Activated CD4-positive, alpha-beta T cell treated with anti-CD3 and anti-CD28 coated beads, Interleukin-2, Interleukin-6, amounts not matched to agents 100 ng/mL and 50 ng/mL, durations not matched to agents 16 hours and 8 hours (primary cell): ENCODE measurements around the gene PKMYT1.

Experiments
- DNase-seq: peaks from one replicate; pipeline ENCODE4 v3.0.0-alpha.2; 2020

Gene PKMYT1

DNA sequence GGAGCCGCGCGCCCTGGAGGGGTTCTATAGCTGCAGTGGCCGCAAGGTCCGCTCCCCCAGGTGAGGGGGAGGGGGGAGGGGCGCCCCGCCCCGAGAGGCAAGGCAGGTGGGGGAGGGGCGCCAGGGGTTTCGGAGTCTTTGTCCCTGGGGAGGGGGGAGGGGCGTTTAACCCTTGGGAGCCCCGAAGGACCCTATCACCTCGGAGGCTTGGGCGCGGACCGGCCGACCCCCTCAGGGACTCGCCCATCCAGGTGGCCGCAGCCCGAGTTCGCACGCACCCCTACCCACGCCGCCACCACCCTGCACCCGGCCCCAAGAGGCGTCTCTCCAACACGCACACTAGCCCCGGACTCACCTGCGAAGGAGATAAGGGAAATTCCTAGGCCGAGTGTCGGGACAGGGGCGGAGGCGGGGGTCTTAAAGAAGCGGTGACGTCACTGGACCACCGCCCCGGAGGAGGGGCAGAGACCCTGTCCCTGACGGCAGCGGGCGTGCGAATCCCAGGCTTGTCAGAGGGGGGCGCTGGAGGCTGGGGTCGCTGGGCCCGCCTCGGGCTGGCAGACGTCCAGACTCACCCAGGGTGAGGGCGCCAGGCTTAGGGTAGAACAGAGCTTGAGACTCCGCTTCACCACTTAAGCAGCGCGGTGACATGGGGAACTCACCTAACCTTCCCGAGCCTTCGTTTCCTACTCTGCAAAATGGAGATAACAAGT is 37.7 kb upstream of the PKMYT1 start, which contains the start of gene CLDN6:
Gene CLDN6 (minus strand): TSS at position 390 of the 713 bp plus-strand sequence. CDS start 2,162 bp downstream, outside the sequence.
- peak; percentile 38 for DNase-seq

DNA sequence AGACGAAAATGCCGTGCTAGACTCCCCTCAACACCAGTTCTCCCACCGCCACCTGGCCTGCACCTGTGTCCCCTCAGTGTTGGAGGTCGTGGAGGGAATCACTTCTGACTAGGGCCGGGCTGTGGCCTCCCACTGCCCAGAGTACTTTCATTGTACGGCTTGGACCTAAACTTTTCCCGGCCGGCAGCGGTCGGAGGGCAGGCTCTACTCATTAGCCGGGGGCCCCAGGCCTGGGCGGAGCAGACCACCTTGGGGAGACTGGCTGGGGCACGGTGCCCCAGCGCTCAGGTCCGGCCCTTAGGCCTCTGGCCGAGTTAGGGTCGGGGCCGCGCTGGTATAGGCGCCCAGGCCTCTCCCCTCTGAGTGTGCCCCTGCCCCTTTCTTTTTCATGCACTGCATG is 37.1 kb upstream of the PKMYT1 start:
- DNase-seq = no peak

DNA sequence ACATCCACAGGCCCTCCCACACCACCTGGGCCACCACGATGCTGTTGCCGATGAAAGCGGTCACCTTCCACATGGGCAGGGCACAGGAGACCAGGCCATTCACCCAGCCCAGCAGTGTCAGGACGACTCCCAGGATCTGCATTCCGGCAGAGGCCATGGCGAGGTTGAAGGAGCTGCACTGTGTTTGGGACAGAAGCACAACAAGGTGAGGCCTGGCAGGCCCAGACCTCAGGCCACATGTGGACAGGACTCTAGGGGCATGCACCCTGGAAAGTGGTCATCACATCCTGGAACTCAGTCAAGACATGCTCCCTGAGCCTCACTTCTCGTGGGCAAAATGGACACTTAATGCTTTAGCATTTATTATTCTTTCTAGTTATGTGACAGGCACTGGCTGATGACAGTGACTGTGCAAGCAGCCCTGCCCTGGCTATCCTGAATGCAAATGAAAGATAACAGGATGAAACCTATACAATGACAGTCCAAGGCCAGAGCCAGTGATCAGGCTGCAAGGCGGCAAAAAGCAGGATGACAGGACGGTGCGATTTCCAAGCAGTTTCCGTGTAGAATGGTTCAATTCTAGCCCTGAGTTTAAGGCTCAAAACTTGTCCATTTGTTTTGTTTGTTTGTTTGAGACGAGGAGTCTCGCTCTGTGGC is 35.7 kb upstream of the PKMYT1 start:
- DNase-seq = no peak

DNA sequence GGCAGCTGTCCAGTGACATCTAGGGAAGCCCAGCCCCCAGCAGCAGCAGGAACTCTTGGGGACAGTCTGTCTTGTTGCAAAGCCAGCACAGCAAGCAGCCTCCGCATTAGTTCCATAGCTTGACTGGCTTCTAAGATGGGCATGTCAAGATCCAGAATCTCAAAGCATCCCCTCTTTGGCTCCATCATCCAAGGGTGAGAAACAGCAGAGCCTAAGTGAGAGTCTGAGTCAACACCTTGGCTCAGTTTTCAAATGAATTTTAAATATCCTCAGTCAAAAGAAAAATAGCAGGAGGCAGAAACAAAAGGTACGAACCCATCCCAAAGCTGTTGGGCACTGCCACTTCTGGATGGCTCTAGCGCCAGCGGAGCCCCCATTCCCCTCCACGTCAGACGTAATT is 34.7 kb upstream of the PKMYT1 start:
- no peak for DNase-seq

DNA sequence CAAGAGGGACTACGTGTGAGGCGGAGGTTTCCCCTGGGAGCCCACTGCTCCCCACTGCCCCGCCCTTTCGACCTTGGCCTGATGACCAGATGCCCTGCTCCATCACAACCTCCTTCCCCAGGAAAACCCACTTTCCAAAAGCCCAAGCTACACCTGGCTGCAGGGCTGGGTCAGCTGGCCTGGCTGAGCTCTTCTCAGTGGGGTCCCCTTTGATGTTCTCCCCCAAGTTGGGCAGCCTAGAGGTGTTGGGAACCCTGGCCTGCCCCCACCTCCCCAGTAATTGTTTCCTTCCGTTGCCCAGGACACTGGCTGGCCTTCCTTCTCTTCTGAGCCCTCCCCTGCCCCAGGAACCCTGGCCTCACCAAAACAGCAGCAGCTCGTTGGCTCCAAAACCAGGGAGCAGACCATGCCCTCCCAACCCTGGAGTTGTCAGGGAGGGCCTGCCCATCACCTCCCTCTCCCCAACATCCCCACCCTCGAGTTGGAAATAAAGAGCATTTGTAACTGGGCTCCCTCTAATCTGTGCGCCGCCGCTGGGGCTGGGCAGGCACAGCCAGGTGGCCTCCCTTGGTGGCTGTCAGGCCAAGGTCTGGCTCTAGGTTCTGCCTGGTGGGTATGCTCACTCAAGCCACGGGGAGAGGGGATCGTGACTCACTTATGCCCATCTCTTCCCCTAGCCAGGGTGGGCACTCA is 33.9 kb upstream of the PKMYT1 start:
- DNase-seq = no peak

DNA sequence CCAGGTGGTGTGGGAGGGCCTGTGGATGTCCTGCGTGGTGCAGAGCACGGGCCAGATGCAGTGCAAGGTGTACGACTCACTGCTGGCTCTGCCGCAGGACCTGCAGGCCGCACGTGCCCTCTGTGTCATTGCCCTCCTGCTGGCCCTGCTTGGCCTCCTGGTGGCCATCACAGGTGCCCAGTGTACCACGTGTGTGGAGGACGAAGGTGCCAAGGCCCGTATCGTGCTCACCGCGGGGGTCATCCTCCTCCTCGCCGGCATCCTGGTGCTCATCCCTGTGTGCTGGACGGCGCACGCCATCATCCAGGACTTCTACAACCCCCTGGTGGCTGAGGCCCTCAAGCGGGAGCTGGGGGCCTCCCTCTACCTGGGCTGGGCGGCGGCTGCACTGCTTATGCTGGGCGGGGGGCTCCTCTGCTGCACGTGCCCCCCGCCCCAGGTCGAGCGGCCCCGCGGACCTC is 33.3 kb upstream of the PKMYT1 start:
- DNase-seq = no peak

DNA sequence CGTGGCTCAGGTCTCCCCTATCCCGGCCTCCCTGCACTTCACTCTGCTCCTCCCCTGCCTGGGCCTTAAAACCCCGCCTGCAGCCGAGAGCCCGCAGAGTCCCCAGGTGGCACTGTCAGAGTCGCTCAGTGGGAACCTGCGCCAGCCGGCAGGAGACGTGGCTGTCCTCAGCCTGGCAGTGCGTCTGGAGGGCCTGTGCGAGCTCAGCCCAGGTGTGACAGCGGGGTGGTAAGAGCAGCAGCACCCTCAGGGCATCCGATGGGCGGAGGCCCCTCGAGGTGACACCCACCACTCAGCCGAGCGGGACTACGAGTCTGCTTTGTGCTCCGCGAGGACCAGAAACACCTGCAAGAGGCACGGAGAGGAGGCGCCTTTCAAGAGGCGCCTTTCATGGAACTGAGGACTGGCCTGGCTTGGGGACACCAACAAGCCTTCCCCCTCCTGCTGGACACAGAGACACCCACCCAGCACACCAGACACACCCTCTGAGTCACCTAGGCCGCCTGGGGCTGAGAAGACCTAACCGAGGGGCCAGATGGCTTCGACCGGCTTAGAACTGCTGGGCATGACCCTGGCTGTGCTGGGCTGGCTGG is 32.7 kb upstream of the PKMYT1 start, which contains the start of gene CLDN9:
Gene CLDN9 (plus strand): TSS at position 96 of the 593 bp plus-strand sequence. CDS start 440 bp downstream, at position 536.
- no peak for DNase-seq

DNA sequence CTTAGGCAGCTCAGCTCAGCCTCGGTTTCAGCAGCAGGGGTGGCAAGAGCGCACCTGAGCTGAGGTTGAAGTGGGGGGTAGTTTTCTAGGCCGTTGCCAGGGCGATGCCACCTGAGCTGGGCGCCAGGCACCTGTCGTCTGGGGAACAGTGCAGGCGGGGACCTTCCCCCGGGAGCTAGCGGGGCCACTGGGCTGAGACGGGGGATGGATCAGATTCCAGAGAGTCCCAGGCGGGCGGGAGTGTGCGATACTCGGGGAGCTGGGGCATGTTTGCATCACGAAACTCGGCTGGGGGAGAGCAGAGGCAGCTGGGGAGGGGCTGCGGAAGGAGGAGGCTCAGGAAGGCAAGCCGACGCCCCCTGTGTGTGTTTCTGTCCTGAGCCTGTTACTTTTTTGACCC is 32.0 kb upstream of the PKMYT1 start:
- DNase-seq = no peak

DNA sequence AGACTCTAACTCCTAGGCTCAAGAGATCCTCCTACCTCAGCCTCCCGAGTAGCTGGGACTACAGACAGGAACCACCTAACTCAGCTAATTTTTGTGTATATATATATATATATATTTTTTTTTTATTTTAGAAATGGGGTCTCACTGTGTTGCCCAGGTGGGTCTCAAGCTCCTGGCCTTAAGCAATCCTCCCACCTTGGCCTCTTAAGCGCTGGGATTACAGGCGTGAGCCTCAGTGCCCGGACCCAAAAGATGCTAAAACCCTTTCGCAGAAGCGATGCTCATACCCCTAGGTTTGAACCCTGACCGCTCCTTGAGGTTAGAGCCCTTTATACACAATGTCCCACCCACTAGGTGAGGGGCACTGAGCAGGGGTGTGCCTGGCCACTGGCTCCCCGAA is 30.3 kb upstream of the PKMYT1 start:
- DNase-seq = no peak

DNA sequence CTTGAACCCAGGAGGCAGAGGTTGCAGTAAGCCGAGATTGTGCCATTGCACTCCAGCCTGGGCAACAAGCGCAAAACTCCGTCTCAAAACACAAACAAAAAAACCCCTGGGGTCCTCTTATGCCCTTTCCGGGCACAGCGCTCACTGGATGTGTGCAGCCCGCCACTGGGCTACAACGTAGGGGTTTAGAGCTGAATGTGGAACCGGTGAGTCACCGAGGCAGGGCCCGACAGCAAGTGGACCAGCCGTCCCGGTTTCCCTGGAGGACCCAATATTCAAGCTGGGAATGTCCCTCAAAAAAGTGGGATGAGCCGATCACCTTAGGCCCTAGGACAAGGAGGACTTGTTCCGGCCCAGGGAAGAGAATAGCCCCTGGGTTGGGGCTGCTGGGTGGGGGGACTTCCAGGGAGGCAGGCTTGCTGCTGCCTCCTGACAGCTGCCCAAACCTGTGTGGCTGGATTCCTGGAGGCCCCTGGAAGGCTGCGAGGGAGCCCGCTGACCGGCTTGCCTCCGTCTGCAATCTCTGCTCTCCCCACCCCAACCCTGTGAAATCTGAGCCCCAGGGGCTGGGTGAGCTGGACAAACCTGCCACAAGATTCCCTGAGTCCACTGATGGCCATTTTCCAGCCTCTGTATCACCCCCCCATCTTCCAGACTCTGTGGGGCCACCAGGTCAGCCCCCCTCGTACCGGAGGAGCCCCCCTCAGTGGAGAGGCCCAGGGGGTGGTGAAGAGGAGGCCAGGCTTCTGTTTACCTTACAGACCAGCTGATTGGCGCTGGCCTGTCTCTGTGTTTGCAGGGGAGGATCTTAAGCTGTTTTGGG is 29.5 kb upstream of the PKMYT1 start:
- no peak for DNase-seq

DNA sequence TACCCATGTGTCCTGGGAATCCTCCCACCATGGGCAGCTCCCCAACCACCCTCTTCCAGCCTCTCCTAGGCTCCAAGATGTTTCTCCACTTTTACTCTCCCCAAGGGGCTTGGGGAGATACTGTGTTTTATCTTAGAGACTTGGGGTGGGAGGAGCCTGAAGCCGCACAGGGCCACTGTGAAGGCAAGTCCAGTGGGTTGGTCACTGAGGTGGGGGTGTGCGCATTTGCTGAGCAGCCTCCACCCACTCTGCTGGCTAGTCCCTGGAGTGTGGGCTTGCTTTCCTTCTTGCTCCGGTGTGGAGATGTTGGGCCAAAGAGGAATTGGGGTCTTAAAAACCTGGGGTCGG is 28.4 kb upstream of the PKMYT1 start:
- DNase-seq = no peak

DNA sequence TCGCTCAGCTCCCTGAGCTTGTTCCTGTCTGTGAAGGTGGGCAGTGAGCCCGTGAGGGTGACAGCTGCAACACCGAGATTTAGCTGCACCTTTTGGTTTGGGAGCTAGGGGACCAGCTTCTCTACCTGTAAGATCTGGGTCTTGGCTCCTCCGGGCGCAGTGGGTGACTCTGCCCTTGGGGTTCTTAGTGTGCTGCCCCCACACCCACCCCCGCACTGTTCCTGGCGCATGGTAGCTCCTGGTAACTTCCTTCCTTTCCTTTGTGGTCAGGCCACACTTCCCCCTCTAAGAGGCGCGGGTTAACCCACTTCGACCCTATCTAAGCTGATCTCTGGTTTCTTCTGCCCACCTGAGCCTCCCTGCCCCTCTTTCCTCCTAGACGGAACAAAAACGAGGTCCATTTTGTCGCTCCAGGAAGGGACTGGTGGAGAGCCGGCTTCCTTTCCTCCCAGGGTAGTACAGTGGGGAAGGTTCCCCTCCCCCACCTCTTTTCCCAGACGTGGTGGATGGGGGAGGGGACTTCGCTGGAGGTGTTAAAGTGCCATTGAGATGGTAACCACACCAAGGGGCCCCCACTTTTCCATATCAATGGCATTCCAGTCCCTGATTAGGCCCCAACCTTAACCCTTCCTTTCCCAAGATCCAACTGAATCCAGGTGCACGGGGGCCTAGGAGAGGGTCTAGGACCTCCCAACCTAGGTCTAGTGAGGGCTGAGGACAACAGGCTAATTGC is 27.9 kb upstream of the PKMYT1 start:
- peak; percentile 4 for DNase-seq

DNA sequence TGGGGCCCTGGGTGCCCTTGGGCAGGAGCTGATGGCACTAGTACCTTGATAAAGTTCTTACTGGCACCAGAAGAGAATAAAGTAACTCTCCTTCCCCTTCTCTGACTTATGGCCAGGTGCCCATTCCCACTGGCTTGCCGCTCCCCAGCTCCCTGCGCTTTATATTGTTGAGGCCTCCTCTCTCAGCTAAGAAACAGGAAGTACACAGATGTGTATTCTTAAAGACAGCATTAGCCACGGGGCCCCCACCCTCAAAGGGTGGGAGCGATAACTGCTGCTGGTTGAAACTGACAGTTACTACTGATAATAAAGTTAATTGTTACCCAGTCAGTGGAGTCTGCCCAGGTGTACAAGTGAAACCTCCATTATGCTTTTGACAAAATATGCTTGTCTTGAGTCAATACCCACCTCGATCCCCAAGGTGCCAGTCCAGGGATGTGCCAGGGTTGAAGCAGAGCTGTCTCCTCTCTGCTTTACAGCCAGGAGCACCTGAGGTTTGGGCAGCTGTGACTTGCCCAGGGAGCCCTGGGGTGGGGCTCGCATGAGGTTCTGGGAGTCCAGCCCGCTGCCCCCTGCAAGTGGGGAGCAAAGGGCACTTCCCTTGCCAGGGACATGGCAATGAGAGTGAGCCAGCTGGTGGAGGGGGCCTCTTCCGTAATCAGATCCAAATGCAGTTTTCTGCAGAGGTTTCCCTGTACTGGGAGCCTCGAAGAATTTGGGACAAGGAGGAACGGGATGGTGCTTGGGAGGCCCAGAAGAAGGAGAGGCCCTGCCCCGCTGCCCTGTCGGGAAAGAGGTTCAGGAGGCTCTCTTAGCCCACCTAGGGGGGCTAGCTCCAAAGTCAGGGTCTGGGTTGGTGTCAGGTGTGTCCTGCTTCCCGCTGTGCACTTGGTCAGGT is 27.1 kb upstream of the PKMYT1 start:
- no peak for DNase-seq

DNA sequence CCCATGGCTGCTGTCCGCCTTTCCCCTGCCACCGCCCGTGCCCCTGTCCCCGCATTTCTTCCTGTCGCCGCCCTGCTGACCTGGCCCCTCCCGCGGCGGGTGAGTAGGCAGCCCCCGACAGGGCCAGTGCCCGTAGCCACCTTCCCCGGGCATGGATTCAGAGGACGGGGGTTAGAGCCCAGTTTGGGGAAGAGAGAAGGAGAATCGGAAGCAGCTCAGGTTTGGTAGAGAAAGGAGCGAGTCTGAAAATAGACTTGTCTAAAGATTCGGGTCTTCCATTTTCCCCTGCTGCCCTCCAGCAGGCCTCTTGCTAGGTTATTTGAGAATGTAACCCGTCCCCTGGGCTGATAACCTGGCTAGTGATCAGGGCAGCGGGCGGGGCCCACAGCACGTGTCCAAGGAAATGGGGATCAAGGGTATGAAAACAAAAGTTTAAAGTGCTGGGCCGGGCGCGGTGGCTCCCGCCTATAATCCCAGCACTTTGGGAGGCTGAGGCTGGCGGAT is 24.6 kb upstream of the PKMYT1 start:
- no peak for DNase-seq

DNA sequence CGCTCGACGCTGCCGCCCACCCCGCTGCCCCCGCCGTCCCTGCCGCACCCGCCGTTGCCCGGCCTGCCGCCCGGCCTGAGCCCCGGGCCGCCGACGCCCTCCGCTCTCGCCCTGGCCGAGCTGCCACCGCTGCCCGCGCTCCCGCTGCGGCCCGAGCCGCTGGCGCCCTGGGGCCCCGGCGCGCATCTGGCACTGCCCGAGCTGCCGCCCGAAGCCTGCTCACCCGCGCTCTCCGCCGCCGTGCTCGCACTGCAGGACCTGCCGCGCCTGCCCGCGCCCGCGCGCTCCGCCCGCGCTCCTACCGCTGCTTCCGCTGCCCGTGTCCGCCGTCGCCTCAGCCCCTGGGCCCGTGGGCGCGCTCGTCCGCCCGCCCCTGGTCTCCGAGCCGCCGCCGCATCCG is 24.1 kb upstream of the PKMYT1 start:
- DNase-seq = no peak

DNA sequence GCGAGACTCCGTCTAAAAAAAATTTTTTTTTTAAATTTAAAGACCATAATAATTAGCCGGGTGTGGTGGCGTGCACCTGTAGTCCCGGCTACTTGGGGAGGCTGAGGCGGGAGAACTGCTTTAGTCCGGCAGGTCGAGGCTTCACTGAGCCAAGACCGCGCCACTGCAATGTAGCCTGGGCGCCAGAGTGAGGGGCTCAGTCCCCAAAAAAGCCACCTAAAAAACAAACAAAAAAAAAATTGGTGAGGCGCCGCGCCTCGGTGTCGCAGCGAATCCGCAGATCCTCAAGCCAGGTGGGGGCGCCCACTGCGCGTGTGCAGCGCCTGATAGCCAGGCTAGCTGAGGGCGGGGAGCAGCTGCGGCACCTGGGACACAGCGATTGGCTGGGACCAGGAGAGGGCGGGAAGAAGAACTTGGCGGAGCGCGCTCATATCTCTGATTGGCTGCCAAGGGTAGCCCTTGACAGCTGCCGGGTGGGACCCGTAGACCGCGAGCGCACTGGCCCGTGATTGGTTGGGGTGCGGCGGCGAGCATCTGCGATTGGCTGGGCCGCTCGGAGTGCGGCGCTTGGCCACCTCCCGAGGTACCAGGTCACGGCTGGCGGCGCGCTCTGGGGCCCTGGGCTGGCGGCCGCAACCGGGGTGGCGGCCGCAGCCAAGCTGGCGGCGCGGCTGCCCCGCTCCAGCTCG is 23.5 kb upstream of the PKMYT1 start:
- peak; percentile 99 for DNase-seq

DNA sequence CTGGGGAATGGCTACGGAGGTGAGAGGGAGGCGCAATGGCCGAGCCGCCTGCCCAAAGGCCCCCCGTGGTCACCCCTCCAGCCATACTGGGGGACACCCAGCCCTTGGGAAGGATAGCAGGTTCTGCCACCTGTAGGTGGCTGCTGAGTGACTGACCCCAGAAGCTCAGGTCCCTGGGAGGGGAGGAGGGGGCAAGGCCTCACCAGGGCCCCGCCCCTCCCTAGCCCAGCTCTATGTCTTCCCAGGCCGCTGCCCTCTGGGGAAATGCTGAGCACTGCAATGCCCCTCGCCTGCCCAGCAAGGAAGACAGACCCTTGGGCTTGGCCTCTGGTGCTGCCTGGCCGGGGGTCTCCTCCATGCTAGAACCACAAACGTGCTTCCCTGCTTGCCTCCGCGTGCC is 21.1 kb upstream of the PKMYT1 start:
- no peak for DNase-seq

DNA sequence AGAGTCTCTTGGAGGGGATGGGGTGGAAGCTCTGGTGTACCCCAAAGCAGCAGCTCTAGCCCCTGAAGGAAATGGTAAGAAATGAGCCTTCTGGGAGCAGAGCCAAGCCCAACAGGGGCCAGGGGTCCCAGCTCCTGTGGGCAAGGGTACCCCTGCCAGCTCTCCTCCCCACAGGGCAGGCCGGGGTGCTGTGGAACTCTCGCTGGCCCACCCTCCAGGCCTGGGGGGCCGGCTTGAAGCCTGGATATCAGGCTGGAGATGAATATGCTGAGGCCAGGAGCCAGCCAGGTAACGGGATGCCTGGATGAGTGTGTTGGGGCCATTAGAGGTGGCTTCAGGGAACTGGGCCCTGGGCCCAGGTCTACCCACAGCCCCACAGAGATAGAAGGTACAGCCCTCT is 20.3 kb upstream of the PKMYT1 start:
- no peak for DNase-seq

DNA sequence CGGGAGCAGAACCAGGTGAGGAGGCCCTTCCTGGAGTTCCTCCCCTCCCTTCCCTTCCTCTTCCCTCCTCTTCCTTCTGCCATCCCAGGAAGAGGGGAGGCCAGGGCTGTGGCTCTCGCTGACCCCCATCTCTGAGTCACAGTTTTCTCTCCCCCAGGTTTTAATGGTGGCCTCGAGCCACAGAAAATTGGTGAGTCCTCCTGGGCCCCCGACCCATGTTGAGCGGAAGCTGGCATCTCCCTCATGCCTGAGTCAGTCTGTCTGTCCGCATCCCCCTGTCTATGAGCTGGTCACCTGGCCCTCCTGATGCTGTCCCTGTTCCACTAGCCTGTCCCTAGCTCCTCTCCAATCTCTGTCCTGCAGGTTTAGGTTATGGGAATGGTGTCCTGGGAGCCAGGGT is 19.7 kb upstream of the PKMYT1 start:
- DNase-seq = no peak

DNA sequence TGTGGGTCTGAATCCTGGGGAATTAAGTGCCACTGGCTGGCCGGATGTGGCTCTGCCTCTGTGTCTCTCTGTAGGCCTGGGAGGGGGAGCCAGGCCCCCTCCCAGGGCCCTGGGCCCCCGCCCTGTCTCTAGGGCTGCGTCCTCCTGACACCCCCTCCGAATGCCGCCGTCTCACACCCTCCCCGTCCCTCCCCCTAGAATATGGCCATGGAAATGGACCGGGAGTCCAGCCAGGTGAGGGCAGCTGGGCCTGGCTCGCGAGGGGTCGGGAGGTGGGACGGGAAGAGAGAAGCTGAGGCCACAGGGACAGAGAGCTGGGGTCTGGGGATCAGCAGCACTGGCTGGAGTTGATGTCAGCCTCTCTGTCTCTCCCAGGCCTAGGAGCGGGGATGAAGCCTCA is 16.1 kb upstream of the PKMYT1 start:
- DNase-seq = no peak
